ENCODE results near the gene C2orf68. TPM values are rescaled to one million over a fixed set of nuclear protein-coding genes. Genes with fewer than 3 reads are reported as not detected.

C2orf68 gene
- total and polyA plus RNA-seq, 9 of the 15 experiments (the other 6 are each of a cell fraction or from before 2014, with no cell fraction given) = 22.1 to 50.0 (median 31.8) TPM

GRCh38 chr2:85635011-85635410 is 23.1 kb upstream of the C2orf68 start (continued):
- TF ChIP-seq JUN (IDR thresholded peaks at IDR 0.05; ENCODE audit: borderline replicate concordance, low read depth, low read length) = no peak
- no peak for TF ChIP-seq JUN (CRISPR knock-in tag; IDR thresholded peaks at IDR 0.05; ENCODE audit: borderline replicate concordance)
- TF ChIP-seq SMAD4 (CRISPR knock-in tag; conservative IDR thresholded peaks at IDR 0.05) = no peak
- TF ChIP-seq ILK (tag; IDR thresholded peaks at IDR 0.05; ENCODE audit: borderline replicate concordance, low read depth) = no peak
- TF ChIP-seq CREBBP (IDR thresholded peaks at IDR 0.05; ENCODE audit: low read depth, low read length) = no peak
- TF ChIP-seq XRCC3 (IDR thresholded peaks at IDR 0.05) = no peak
- TF ChIP-seq LARP7 (IDR thresholded peaks at IDR 0.05) = no peak
- TF ChIP-seq ETV6 (IDR thresholded peaks at IDR 0.05; ENCODE audit: borderline replicate concordance in 1 of 2, low read depth in 2 of 2, low read length in 1 of 2) = no peak
- no peak for TF ChIP-seq ETV6 (CRISPR knock-in tag; IDR thresholded peaks at IDR 0.05; ENCODE audit: borderline replicate concordance)

- FAIRE-seq = no peak
- POLR2A ChIA-PET = interaction anchor here (0.8 to 1.4 kb wide), 4 partner anchors 10 to 81 kb away, joined by 5 to 7 read pairs (median 5); no protein-coding TSS in a partner anchor
- no peaks in the 10 kb centered on the region for H3K27me3 ChIP-seq (ENCODE audit: control insufficient read depth in 2 of 2, insufficient read depth in 2 of 2, low read length in 2 of 2)
- no peak overlapping the region for H3K9ac ChIP-seq (ENCODE audit: insufficient read depth in 1 of 2, low read depth in 2 of 2, low read length in 2 of 2)
- no peaks in the 10 kb centered on the region; the same call in 1 of the 2 replicates for H4K20me1 ChIP-seq (replicated peaks; ENCODE audit: control insufficient read depth, insufficient read depth, low read length)
- H3K4me3 ChIP-seq = no peak overlapping the region
- no peaks in the 10 kb centered on the region for H3K9me1 ChIP-seq (ENCODE audit: control insufficient read depth, insufficient read depth, low read length)
- H3K79me2 ChIP-seq (ENCODE audit: control insufficient read depth, insufficient read depth, low read length) = no peaks in the 10 kb centered on the region; the same call in 2 of the 3 replicates
- no TSS peak for BruUV-seq (replicated peaks)
- no peak for DNase-seq (ENCODE audit: extremely low read depth in 1 of 4, low spot score in 3 of 4)
- no peaks in the 10 kb centered on the region for H3K4me1 ChIP-seq (replicated peaks in 1 of 2; ENCODE audit: control insufficient read depth in 2 of 2, insufficient read depth in 2 of 2, low read length in 2 of 2)
- WGBS (ENCODE audit: insufficient coverage, low coverage, missing lambda C conversion rate) = 97% methylated on average over 2 of the region's 3 CpGs
- no peak overlapping the region for H3K27ac ChIP-seq (ENCODE audit: extremely low read depth, low read depth, low read length)
- H3K9me3 ChIP-seq (replicated peaks; ENCODE audit: control insufficient read depth, insufficient read depth, low read depth, low read length) = no peaks in the 10 kb centered on the region
- intact Hi-C loops (cut with micrococcal nuclease) (no loop called here), in situ Hi-C loops (cut with MboI) (no loop called here)
- H3K4me2 ChIP-seq (ENCODE audit: insufficient read depth, low read length) = no peak overlapping the region
- CTCF ChIA-PET (ENCODE audit: low intra/inter-chr PET ratio) = no interaction called here
- peaks cover 88% of the 10 kb centered on the region for H3K36me3 ChIP-seq (ENCODE audit: control insufficient read depth, insufficient read depth, low read length)
- H2AFZ ChIP-seq (ENCODE audit: low read depth, low read length) = no peak overlapping the region
- no peak for ATAC-seq
- TF ChIP-seq ZFP91 (CRISPR knock-in tag; IDR thresholded peaks at IDR 0.05) = no peak
- no peak for TF ChIP-seq CBFA2T2 (conservative IDR thresholded peaks at IDR 0.05)
- no peak for TF ChIP-seq ZNF445 (CRISPR knock-in tag; IDR thresholded peaks at IDR 0.05; ENCODE audit: low read depth)
- TF ChIP-seq ZC3H8 (IDR thresholded peaks at IDR 0.05) = no peak
- TF ChIP-seq ARID4B (CRISPR knock-in tag; IDR thresholded peaks at IDR 0.05) = no peak
Measured at GRCh38 chr2:85631316-85631715, 19.4 kb upstream of the C2orf68 start.
